Ovary (tissue), 3 donors: ENCODE data around the gene NPAS2.

Experiments
- EP300 ChIP-seq: sonication (generic); formaldehyde crosslinking; IDR thresholded peaks from one replicate; pipeline ENCODE4 v1.6.1; 2017; ENCODE audit warnings: antibody characterized with exemption
- TF ChIP-seq, protein P1 (sequence below), 3 donors: fragments of 450-650 bp in 2 of 3; fragments of 200-600 bp in 1 of 3; IDR thresholded peaks; one replicate each; pipeline versions ENCODE4 v1.5.1 to v1.8.0; 2016 to 2022; ENCODE audit warnings: antibody characterized with exemption in 3 of 3, mild to moderate bottlenecking in 1 of 3
- donor health status: DM: no; HTN: no; CAD: no.

DNA sequence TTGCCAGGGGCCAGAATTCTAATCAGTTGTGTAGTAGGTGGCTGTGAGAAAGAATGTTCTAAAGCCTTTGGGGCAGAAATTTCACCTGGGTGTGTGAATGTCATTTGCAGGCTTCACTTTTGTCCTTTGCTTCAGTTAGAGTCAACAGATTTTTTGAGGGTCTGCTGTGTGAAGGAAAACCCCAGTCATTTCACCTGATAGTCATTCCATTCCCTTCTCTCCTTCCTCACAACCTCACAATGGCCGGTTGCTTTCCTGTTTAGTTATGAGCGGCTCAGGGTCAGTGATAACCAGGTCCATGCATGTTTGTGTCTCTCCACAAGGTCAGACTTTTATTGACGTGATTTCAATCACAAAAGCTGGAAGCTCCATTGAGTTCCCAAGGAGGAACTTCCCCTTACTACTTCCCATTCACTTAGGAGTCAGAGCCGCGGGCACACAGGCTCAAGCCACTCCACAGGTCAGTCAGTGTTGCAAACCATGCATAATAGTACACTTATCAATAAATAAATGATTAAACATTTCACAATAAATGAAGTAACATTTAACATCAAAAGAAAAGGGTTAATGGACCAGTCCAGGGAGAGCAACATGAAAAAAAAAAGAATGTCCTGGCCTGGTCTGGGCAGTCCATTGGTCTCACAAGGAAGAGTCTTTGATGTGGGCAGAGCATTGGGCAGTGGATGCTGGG, 74.3 kb downstream of the NPAS2 start:
- TF ChIP-seq, protein P1, sequence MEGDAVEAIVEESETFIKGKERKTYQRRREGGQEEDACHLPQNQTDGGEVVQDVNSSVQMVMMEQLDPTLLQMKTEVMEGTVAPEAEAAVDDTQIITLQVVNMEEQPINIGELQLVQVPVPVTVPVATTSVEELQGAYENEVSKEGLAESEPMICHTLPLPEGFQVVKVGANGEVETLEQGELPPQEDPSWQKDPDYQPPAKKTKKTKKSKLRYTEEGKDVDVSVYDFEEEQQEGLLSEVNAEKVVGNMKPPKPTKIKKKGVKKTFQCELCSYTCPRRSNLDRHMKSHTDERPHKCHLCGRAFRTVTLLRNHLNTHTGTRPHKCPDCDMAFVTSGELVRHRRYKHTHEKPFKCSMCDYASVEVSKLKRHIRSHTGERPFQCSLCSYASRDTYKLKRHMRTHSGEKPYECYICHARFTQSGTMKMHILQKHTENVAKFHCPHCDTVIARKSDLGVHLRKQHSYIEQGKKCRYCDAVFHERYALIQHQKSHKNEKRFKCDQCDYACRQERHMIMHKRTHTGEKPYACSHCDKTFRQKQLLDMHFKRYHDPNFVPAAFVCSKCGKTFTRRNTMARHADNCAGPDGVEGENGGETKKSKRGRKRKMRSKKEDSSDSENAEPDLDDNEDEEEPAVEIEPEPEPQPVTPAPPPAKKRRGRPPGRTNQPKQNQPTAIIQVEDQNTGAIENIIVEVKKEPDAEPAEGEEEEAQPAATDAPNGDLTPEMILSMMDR (IDR thresholded peaks at IDR 0.05), result no peak
- no peak for TF ChIP-seq EP300
